ENCODE measurements around the gene CBX2.

Gene CBX2

DNA sequence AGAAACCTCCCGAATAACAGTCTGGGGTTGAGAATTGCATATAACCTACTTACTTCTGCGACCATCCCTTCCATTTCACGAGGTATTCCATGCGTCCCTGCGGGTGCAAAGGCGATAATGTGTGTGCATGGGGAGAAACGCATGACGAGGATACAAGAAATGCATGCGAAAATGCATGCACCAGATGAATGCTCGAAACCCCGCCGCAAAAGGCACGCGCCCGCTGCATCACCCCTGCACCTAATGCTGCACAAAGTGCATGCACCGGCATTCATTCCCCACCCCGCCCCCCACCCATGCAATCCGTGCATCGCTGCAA is 18.5 kb downstream of the CBX2 start:
- Histone ChIP-seq H3K4me1 (peaks cover 23% of the 10 kb centered on the region), H3K36me3 (peaks cover 19% of the 10 kb centered on the region), H3K9me3 (no peaks in the 10 kb centered on the region), H3K27me3 (peaks cover 5% of the 10 kb centered on the region), H3K4me3 (ENCODE audit: low read depth, low read length) (peak overlapping the region; percentile 71)
- no peak for DNase-seq
- TF ChIP-seq, protein P1, sequence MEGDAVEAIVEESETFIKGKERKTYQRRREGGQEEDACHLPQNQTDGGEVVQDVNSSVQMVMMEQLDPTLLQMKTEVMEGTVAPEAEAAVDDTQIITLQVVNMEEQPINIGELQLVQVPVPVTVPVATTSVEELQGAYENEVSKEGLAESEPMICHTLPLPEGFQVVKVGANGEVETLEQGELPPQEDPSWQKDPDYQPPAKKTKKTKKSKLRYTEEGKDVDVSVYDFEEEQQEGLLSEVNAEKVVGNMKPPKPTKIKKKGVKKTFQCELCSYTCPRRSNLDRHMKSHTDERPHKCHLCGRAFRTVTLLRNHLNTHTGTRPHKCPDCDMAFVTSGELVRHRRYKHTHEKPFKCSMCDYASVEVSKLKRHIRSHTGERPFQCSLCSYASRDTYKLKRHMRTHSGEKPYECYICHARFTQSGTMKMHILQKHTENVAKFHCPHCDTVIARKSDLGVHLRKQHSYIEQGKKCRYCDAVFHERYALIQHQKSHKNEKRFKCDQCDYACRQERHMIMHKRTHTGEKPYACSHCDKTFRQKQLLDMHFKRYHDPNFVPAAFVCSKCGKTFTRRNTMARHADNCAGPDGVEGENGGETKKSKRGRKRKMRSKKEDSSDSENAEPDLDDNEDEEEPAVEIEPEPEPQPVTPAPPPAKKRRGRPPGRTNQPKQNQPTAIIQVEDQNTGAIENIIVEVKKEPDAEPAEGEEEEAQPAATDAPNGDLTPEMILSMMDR (IDR thresholded peaks at IDR 0.05; ENCODE audit: low read depth, low read length): no peak

DNA sequence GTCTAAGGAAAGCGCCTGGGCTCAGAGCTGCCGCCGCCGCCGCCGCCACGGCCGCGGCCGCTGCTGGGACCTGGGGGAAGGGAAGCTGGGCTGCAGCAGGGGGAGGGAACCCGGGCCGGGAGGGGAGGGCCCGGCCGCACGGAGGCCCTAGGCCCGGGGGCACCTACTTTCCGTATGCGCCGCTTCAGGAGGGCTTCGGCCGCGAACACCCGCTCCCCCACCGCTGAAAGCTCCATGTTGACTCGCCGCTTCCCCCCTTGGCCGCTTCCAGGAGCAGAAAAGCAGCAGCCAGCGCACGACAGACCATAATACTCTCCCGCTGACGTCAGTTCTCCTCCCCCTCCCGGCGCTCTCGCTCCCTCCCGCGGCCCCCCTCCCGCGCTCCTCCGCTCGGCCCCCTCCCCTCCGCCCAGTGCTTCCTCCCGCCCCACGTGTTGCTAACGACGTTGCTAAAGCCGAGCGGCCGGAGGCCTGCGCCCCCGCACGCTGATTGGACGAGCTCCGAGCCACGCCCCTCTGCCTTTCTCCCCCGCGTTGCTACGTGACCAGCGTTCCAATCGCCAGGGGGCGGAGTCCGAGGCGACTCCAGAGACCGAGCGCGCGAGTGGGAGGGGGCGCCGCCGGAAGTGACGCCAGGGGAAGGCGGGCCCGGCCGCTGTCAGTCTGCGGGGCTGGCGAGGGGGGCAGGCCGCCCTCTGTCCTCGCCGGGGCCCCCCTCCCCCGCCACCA is 19.0 kb downstream of the CBX2 start, which contains the start of gene CBX8:
TSS of gene CBX8 (minus strand) at position 315 of the 729 bp plus-strand sequence. CDS start at position 236, 79 bp downstream.
- Histone ChIP-seq H3K27me3 (no peaks in the 10 kb centered on the region), H3K4me3 (ENCODE audit: low read depth, low read length) (peak within 1 kb of the TSS; percentile 71), H3K9me3 (no peaks in the 10 kb centered on the region), H3K4me1 (peaks cover 19% of the 10 kb centered on the region), H3K36me3 (peaks cover 19% of the 10 kb centered on the region)
- TF ChIP-seq, protein P1 (IDR thresholded peaks at IDR 0.05; ENCODE audit: low read depth, low read length): no peak
- peak; percentile 100 for DNase-seq

DNA sequence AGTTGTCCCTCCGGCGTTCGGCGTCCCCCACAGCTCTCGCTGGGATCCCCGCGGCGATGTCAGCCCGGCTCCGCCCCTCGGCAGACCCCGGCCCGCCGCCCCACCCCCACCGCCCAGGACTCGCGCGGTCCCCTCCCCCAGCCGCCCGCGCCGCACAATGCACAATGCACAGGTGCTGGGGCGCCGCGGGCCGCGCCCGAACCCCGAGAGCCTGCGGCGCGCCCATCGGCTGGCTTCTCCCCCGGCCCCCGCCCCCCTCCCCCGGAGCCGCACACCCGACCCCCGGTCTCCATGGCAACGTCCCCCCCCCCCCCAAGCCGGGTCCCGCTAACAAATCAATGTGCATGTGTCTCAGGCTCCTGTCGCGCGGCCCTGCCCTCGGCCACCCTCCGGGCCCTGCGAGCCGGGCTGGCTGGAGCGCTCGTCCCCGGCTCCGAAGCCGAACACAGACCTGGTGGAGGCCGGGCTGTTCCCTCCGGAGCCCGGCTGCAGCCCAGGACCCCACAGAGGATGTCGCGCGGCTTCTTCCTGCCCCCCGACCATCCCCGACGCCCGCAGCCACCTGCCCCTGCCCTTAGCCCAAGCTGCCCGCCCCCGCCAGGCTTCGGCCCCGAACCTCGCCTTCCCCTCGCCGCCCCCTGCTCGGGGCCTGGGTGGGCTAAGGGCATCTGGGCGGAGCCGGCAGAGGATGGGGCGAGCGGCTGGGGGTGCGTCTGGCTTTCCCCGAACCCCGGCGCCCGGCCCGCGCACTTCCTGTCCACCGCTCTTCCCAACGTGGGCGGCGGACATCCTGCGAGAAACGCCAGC is 19.7 kb downstream of the CBX2 start:
- DNase-seq: peak; percentile 76
- H3K4me3 ChIP-seq (ENCODE audit: low read depth, low read length): peak overlapping the region; percentile 40
- peaks cover 19% of the 10 kb centered on the region for H3K36me3 ChIP-seq
- H3K4me1 ChIP-seq: peaks cover 19% of the 10 kb centered on the region
- no peaks in the 10 kb centered on the region for H3K9me3 ChIP-seq
- TF ChIP-seq, protein P1 (IDR thresholded peaks at IDR 0.05; ENCODE audit: low read depth, low read length): no peak
- no peaks in the 10 kb centered on the region for H3K27me3 ChIP-seq

DNA sequence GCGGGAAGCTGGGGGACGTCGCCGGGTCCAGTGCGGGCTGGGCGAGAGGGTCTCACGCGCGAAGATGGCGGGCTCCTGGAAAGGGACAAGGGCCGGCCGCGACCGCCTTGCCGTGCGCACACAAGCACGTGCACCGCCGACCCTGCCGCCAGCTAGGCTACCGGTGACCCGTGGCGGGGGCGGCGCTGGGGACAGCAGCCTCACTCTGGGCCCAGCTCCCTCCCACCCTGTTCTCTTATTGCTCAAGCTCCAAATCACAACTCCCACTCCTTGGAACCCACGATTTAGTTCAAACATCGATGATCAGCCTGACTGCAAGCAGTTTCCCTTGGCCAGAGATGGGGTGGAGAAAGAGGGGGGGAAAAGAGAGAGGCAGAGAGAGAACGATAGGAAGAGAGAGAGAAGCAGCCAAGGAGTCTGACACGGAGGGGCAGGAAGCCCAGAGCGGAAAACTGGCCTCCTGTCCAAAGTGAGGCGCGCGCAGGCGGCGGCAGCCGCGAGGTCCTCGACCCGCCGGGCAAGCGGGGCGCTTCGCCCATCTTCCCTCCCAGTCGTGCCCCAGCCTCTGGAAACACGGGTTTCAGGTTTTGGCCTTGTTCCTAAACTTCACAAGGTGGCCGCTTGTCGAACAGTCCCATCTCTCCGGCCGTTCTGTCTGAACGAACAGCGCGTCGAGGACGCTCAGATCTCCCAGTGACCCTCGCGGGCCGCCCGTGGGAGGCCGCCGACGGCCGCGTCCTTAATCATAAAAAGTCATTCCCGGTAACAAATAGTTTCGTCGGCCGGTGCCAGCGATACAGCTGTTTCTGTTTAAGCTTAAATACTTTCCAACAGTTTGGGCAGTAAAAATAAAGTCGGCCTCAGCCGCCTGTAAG is 20.6 kb downstream of the CBX2 start:
- Histone ChIP-seq H3K4me3 (ENCODE audit: low read depth, low read length) (no peak overlapping the region), H3K9me3 (no peaks in the 10 kb centered on the region), H3K4me1 (peaks cover 19% of the 10 kb centered on the region), H3K27me3 (no peaks in the 10 kb centered on the region), H3K36me3 (peaks cover 16% of the 10 kb centered on the region)
- DNase-seq: no peak
- TF ChIP-seq, protein P1 (IDR thresholded peaks at IDR 0.05; ENCODE audit: low read depth, low read length): no peak

DNA sequence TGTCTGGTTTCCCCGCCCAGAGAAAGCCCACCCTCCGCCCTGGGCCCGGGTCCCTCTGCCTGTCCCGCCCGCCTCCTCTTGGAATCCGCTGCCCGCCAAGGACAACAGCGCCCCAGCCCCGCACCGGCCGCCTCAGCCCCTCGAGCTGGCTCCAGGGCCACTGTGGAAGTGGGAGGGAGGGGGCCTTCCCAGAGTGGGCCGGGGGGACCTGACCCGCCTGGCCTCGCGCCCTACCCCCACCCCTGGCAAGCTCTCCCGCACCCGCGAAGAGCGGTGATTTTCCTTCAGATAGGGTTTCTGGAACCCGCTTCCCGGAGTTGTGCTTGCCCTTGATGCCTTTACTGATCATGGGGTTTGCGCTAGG is 21.2 kb downstream of the CBX2 start:
- no peak overlapping the region for H3K4me3 ChIP-seq (ENCODE audit: low read depth, low read length)

More for the DNA sequence above, 21.2 kb downstream of the CBX2 start:
- no peaks in the 10 kb centered on the region for H3K27me3 ChIP-seq
- TF ChIP-seq, protein P1 (IDR thresholded peaks at IDR 0.05; ENCODE audit: low read depth, low read length): no peak
- H3K36me3 ChIP-seq: peaks cover 15% of the 10 kb centered on the region
- peaks cover 19% of the 10 kb centered on the region for H3K4me1 ChIP-seq
- H3K9me3 ChIP-seq: no peaks in the 10 kb centered on the region
- DNase-seq: no peak
